ENCODE measurements around the gene PTPRD.

Gene PTPRD

DNA sequence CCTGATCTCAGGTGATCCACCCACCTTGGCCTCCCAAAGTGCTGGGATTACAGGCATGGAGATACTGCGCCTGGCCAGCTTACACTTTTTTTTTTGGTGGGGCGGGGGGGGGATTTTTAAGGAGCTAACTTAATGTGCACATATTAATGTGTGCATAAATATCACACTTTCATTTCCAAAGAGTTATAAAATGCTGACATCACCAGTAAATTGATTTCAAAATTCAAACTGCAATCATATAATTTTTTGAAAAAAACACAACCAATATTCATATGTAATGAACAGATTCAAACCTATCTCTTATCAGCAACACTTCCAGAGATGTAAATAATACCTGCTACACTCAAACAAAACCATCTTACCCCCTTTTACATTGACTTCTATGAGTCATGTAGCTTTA, 1806.7 kb downstream of the PTPRD start:
- H3K27ac ChIP-seq, result no peak overlapping the region
- H3K4me3 ChIP-seq, result no peak overlapping the region

DNA sequence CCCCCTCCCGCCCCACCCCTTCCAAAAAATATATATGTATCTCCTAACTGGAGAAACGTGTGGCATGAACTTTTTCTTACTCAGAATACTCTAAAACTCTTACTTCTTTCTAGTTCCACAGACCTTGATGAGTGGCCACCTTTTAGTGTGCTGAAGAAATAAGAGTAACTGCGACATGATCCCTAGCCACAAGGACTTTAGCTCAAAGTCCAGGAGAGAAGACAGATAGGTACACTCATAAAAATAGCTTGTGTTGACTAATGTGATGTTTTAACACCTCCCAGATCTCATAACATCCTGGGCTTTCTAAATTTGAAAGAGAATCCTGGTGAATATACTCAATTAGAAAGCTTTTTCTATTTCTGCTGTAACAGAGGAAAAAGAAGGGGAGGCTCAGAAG, 1808.2 kb downstream of the PTPRD start:
- Histone ChIP-seq H3K27ac (no peak overlapping the region), H3K4me3 (no peak overlapping the region)

DNA sequence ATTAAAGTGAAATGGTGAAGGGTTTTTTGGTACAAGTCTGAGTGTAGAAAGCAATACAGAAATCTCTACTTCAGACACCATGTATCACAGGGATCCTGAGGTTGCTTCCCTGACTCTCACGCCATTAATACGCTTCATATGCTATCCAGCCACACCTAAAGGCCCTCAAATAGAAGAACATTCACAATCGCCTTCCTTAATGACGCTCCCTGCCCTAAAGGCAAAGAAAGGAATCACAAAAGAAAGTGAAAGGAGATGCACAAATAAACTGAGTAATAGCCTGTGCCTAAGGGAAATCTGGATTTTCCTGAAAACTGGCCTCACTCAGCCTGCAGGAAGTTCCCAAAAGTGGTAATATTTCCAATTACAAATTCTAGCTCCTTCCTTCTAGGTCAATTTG, 1810.6 kb downstream of the PTPRD start:
- H3K4me3 ChIP-seq, result no peak overlapping the region
- no peak overlapping the region for H3K27ac ChIP-seq

DNA sequence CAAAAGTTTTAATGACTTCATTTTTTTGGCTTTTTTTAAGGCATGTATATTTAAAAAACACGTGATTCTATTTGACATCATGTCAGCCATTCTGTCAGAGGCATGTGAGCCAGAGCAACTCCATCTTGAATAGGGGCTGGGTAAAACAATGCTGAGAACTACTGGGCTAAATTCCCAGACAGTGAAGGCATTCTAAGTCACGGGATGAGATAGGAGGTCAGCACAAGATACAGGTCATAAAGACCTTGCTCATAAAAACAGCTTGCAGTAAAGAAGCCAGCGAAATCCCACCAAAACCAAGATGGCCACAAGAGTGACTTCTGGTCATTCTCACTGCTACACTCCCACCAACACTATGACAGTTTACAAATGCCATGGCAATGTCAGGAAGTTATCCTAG, 1812.6 kb downstream of the PTPRD start:
- no peak overlapping the region for H3K4me3 ChIP-seq
- H3K27ac ChIP-seq, result no peak overlapping the region

DNA sequence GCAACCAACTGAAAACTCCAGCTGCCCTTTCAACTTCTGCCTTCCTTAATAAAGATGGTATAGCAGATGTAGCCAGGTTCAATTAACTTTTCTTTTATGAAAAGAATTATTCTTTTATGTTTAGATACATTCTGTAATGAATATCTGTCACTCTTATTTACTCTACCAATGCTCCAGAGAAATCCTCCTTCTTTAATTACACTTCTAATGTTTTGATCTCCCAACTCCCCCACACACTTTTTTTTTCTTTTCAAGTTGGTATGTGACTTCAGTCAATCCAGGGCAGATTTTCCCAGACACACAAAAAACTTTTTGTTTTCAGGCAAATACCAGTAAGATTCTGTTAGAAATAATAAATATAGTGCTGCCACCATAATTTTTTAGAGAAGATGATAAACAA, 1813.2 kb downstream of the PTPRD start:
- no peak overlapping the region for H3K27ac ChIP-seq
- no peak overlapping the region for H3K4me3 ChIP-seq

DNA sequence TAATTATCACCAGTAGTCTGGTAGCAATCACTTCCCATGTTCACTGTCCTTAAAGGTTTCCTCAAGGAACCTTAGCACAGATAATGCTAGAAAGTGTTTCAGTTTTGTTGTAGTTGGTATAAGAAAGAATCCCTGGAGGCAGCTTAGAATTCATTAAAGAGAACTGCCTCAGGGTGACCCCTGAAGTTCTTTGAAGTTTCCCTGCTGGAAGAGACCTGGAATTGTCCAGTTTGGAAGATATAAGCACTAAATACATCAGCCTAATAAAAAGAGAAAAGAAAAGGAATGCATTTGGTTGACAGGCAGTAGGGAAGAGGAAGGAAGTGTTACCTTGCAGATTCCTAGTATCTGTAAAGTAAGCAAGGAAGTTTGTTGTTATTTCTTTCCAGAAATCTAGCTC, 1813.6 kb downstream of the PTPRD start:
- H3K27ac ChIP-seq, result no peak overlapping the region
- no peak overlapping the region for H3K4me3 ChIP-seq

DNA sequence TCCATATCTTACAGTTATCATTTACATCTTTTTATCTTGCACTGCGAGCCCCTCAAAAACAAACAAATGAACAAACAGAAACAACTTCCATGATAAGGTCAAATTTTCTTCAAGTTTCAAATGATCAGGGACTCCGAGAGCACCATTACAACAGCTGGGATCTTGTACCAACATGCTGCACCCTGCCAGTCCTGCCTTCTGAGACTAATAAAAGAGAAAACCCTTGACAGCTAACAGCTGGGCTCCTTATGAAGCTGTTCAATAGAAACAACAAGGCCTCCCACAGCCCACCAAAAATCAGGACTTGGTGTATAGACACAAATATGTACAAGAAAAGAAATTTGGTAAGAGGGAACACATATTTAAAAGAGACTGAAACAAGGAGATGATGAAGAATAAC, 1828.0 kb downstream of the PTPRD start:
- no peak overlapping the region for H3K27ac ChIP-seq
- H3K4me3 ChIP-seq, result no peak overlapping the region

DNA sequence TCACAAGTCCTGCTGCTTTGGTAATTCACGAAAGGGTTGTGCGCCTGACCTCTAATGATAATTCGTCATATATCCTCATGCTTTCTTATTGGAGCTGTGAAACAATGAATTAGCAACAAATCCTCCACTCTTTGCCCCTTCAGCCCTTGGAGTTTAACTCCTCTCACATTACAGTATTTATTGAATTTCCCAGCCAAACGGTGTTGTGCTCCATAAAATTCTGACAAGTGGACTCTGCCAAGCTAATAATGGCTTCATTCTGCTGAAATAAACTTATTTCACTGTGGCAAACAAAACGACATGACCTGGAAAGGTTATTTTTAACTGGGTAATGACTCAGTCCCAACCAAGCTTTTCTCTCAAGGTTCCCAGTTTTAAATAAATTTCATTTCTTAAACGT, 1828.9 kb downstream of the PTPRD start:
- H3K4me3 ChIP-seq, result no peak overlapping the region
- no peak overlapping the region for H3K27ac ChIP-seq

DNA sequence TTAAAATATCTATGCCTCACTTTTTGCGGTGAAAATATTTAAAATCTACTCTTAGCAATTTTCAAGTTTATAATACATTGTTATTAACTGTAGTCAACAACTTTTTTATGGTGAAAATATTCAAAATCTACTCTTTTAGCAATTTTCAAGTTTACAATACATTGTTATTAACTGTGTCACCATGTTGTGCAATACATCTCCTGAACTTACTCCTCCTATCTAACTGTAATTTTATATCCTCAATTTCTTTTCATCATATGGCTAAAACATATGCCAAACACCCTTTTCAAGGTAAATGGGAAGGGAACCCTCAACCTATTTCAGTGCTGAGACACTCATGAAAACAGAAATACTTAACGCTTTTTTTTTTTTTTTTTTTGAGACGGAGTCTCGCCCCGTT, 1830.6 kb downstream of the PTPRD start:
- Histone ChIP-seq H3K27ac (no peak overlapping the region), H3K4me3 (no peak overlapping the region)

DNA sequence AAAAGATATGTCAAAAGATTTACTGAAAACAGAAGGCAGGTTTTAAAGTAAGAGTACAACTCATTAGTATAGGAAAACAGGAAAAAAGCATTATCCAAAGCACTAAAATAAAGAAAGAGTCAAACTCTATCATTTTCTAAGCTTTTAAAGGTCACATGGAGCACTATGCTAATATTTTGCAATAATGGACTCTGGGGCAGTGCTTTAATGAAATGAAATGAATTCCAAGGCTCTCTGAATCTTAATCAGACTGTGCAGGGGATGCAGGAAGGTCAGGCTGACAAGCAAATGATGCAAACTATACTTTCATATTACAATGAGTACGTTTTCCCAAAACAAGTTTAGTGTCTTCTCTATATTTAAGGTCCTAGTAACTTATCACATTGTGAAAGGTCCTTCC, 1831.3 kb downstream of the PTPRD start:
- Histone ChIP-seq H3K4me3 (no peak overlapping the region), H3K27ac (no peak overlapping the region)

DNA sequence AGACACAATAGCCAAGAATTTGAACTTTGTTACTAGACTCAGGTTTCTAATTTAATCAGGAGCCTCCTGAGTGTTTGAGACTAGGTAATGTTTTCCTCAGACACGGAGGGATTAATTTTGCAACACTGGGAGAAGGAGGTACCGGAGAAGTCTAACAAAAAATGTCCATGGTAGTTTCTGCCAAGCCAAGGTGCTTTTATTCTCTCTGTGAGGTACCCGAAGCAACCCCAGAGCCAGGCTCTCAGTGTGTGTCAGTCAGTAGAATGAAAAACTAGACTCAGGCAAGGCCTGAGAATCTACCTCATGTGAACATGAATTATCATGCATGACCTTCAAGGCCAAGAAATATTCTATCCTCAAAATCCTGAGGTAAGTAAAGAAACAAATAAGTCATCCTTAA, 1832.4 kb downstream of the PTPRD start:
- Histone ChIP-seq H3K27ac (no peak overlapping the region), H3K4me3 (no peak overlapping the region)

DNA sequence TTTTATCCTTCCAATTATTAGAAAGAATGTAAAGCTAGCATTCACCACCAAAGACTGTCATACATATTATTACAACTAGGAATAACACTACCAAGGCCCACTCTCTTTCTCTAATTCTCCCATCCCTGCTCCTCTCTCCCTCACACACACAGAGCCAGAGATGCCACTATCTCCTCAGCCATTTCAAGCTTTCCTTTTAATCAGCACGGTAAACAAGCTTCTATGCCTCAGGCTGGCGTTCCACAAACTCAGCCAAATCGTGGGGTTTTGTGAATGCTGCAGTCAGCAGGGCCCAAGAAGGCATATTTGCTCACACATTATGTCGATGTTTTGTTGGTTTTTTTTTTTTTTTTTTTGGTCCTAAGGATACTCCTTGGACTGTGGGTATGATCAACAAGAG, 1833.3 kb downstream of the PTPRD start:
- Histone ChIP-seq H3K4me3 (no peak overlapping the region), H3K27ac (no peak overlapping the region)

DNA sequence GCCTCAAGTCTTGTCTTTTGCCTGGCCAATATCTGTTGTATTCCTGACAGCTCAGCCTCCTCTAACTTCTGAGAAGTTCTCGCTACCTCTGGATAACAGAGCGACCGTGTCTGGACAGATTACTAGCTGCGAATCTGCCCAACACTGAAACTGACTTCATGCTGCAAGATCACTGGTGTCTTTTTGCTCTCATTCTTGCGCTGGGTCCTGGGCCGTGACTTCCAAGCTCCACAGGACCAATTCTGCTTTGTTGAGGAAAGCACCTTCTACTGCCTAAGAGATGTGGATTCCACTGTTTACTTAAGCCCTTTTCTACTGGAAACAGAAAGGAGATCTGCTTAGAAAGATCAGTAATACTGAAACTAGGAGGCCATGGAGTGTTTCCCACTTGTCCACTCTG, 1834.4 kb downstream of the PTPRD start:
- Histone ChIP-seq H3K4me3 (no peak overlapping the region), H3K27ac (no peak overlapping the region)

DNA sequence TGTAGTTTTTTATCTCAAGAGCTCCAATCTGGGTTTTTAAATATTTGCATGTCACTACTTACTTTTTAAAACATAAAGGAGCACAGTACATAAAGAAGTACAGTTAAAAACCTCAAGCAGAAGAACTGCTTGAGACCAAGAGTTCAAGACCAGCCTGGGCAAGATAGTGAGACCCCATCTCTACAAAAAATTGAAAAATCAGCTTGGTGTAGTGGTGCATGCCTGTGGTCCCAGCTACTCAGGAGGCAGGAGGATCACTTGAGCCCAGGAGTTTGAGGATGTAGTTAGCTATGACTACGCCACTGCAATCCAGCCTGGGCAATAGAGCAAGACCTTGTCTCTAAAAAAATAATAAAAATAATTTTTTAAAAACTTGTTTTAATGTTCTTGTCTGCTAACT, 1840.5 kb downstream of the PTPRD start:
- Histone ChIP-seq H3K27ac (no peak overlapping the region), H3K4me3 (no peak overlapping the region)

DNA sequence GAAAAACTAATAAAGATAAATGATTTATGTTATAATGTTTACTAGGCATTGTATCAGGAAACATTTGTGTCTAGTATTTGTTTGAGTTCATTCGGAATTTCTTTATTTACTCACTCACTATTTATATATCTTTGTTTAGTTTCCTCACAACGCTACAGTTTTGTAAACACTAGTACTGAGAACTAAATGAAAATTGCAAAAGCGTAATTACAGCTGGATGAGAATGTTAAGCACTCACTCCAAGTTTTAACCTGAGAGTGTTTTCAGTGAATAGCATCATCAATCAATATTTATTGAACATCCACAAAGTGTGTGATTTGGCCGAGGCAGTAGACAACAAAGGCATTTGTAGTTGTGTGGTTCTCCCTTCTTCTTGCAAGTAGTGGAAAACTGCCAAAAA, 1843.6 kb downstream of the PTPRD start:
- no peak overlapping the region for H3K27ac ChIP-seq
- no peak overlapping the region for H3K4me3 ChIP-seq

DNA sequence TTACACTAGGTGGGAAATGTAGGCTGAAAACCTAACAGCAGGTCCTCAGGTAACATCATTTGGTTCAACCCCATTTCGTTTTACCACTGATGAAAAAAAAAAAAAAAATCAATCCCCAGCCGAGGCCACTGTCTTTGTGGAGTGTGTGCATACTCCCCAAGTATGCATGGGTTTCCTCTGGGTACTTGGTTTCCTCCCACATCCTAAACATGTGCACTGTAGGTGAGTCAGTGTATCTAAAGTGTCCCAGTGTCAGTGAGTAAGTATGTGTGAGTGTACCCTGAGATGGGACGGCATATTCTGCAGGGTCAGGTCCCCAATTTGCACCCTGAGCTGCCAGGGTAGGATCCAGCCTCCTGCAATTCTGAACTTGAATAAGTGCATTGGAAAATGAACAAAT, 1846.7 kb downstream of the PTPRD start:
- H3K27ac ChIP-seq, result no peak overlapping the region
- H3K4me3 ChIP-seq, result no peak overlapping the region

DNA sequence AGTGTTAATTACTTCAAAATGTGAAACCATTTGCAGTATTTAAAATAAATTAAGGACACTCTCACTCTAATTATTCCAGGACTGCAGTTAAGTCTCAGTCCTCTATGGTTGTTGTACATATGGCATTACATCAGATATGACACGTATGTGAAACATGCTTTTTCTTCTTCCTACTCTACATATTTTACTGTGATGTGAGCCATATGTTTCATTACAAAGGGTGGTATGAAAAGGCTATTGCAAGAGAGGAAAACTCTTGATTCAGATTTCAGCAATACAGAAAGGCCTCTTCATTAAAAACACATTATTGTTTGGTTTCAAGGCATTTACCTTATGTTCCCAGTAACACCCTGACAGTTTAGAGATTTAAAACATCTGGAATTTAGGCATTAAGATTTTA, 1848.8 kb downstream of the PTPRD start:
- no peak overlapping the region for H3K27ac ChIP-seq
- no peak overlapping the region for H3K4me3 ChIP-seq

DNA sequence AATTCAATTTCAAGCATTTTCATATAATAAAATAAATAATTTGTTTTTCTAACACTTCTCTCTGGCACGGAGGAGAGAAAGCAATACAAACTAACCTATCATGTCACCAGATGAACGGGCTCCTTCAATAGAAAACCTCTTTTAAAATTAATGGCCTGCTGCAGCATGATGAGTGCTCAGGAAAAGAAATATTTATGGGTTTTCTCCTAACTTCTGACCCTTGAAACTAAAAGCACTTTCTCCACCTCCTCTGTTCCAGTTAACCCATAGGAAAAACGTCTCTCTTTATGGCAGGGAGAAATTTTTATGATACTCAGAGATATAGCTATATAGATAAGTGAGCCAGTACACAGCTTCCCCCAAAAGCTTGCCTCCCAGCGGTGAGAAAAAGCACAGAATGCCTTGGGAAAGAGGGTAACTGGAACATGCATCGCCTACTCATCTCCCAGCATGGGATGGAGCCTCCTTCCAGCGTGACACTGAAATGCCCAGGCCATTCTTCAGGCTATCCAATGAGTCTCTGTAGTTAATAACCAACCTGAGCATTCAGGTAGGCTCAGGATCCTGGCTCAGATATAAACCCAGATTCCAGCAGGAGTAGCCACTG, 1850.2 kb downstream of the PTPRD start:
- H3K27ac ChIP-seq, result no peak overlapping the region
- no peak overlapping the region for H3K4me3 ChIP-seq

DNA sequence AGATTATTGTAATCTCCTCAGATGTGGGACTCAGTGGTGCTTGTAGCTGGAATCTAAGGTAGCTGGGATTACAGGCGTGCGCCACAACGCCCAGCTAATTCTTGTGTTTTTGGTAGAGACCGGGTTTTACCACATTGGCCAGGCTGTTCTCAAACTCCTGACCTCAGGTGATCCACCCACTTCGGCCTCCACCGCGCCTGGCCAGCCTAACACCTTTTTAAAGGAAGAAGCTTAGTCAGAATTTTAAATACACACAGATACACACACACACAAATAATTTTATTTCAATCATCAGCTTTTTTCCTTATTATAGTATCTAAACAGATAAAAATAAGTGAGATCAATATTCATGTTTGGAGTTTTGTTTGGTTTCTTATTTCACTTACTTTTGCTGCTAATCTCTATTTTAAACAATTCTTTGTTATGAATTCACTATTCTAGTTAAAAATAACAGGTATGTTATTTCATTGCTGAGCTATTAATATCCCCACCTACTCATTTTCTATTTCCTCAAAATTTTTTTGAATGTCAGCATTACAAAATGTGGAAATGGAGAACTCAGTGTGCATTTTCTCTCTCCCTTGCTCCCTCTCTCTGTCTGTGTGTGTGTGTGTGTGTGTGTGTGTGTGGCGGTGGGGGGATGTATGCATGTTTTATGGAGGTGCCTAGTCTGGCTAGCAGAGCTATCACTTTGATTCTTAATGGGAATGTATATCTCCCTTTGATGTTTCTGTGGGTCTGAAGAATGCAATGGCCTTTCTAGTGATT, 1852.6 kb downstream of the PTPRD start:
- no peak overlapping the region for H3K27ac ChIP-seq
- no peak overlapping the region for H3K4me3 ChIP-seq

DNA sequence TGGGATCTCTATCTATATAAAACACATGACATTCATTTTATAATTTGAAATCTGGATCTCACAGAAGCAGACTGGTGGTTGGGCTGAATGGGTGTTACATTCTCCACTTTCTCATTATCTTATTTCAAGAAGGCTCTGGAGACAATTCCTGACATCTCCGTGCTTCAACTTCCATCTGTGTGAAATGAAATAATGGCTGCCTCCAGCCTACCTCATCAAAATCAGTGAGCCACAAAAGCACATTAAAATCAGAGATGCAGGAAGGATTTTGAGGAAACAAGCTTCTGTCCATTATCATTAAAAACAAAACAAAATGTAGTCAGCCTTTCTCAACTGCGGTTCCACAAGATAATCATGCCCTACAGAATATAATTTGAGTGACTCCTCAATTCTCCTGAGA, 1854.9 kb downstream of the PTPRD start:
- Histone ChIP-seq H3K4me3 (no peak overlapping the region), H3K27ac (no peak overlapping the region)

DNA sequence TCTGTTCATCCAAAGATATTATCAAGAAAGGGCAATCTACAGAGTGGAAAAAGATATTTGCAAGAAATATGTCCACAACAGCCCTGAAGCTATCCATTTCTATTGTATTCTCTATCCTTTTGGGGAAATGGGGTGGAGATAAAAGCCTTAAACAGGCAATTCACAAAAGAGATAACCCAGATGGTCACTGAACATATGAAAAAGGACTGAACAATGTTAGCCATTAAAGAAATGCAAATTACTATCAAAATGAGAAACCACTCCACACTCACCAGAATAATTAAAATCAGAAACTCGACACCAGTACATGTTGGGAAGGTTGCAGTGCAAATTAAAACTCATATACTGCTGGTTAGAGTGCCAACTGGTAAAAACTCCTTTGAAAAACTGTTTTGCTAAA, 1858.1 kb downstream of the PTPRD start:
- H3K27ac ChIP-seq, result no peak overlapping the region
- no peak overlapping the region for H3K4me3 ChIP-seq

DNA sequence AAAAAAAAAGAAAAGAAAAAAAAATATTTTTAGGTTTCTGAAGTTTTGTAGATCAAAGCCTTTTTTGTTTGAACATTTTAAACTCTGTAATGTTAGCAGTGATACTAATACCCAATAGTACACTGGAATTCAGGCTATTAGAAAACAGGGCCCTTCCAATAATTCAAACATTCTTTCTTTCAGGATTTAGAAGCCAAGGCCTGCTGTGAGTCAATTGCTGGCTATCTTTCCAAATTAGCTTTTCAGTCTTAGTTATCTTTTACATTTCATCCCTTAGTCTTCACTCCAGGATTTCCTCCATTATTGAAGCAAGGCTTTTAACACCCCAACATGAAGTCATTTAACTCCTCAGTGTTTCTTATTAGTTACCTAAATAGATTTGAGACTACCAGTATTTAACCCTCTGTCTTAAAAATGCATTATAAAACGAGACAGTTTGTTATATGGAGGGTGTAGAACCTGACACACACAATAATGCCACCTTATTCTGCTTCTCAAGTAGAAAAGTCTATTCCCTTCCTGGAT, 1861.3 kb downstream of the PTPRD start:
- Histone ChIP-seq H3K27ac (no peak overlapping the region), H3K4me3 (no peak overlapping the region)

Data from skin epidermis (tissue), 12 donors.